ENCODE results near the gene ATP6V1B1.

GRCh38 chr2:70994009-70994698, 58.5 kb downstream of the ATP6V1B1 start:
- TF ChIP-seq CTCF (IDR thresholded peaks at IDR 0.05) (no peak), POLR2A (IDR thresholded peaks at IDR 0.05) (no peak)
